Heart left ventricle (tissue), 13 donors: ENCODE data around the gene CCNQ.

Source experiments
- CTCF ChIP-seq, 12 donors: fragments of 200-600 bp; sonication (generic) in 4 of 12; IDR thresholded peaks; one replicate each; pipeline versions ENCODE4 v1.5.0 to v1.8.0; 2018 to 2022; ENCODE audit warnings: antibody characterized with exemption in 12 of 12, mild to moderate bottlenecking in 5 of 12
- POLR2A ChIP-seq, 2 donors: fragments of 450-650 bp; IDR thresholded peaks; one replicate each; pipeline ENCODE4 v1.6.1; 2017; ENCODE audit warnings: antibody characterized with exemption in 2 of 2, mild to moderate bottlenecking in 2 of 2, moderate library complexity in 2 of 2
- donor health status: ischemic (EF 13 %, LVEDD 7.1; RV severe dilation, severe dysfunction).
- donor health status: DM: no; HTN: yes; CAD: no.
- donor health status: DM: no; HTN: no; CAD: no.
- donor health status: ischemic (EF 25% LVEDD 6.9; RV normal size, moderate dysfunction).
- donor health status: ischemic (EF 25% LVEDD 5.7; RV mildly dilated, moderate dysfunction).
- donor health status: ischemic (EF 35%, LVEDD 5.7; RV mildly dilated, moderate dysfunction).
- donor health status: nonischemic (EF 11% LVEDD 7.7; RV severe dilation, severe dysfunction).
- donor health status: DM: yes; HTN: yes; CAD: no.
- donor health status: PGD.
- donor health status: ischemic (EF 29% LVEDD 5.4; RV normal size, mild dysfunction).
- donor health status: nonischemic (EF 23%, LVEDD 6.1; RV moderate dilation, normal function).

- TF ChIP-seq POLR2A (IDR thresholded peaks at IDR 0.05) (no peak), CTCF (IDR thresholded peaks at IDR 0.05) (no peak)
These were observed 4.3 kb upstream of the CCNQ start for GRCh38 chrX:153603131-153603656.
